ENCODE measurements around the gene PM20D2.

The PM20D2 gene

GRCh38 chr6:89204096-89204495 is 58.2 kb downstream of the PM20D2 start:
- DNase-seq (ENCODE audit: low spot score): no peak

DNA sequence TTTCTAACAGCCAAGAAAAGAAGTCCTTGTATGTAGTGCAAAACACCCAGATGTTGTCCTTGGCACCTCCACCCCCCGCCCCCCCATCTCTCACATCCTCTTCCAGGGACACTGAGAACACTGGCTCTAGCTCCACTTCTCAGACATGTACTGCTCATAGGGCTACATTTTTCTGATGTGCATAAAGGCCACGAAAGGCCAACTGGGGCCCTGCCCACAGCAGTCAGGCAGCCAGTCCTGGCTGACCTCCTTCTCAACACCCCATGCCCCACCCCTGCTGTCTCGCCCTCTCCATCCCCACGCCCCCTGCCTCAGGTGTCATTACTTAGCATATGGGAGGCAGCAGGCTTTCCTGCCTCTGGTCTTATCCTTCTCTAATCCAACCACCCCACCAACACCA is 60.0 kb downstream of the PM20D2 start:
- DNase-seq (ENCODE audit: low spot score): no peak

GRCh38 chr6:89208551-89208950 is 62.7 kb downstream of the PM20D2 start:
- DNase-seq (ENCODE audit: low spot score): no peak

DNA sequence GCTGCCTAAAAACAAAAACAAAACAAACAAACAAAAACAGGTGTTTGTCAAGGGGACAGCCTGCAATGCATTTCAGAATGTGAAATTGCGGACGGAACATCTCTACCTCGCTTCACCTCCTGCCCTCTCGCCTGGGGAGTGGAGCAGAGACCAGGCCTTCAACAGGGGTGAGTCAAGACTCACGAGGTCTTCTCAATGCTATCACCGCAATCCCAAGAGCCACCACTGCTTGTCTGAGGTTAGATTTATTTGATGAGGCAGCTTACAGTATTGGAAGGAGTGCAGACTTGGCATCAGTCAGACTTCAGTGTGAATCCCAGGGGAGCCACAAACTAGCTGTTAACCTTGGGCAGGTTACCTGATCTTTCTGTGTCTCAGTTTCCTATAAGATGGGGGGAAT is 63.6 kb downstream of the PM20D2 start:
- no peak for DNase-seq (ENCODE audit: low spot score)

DNA sequence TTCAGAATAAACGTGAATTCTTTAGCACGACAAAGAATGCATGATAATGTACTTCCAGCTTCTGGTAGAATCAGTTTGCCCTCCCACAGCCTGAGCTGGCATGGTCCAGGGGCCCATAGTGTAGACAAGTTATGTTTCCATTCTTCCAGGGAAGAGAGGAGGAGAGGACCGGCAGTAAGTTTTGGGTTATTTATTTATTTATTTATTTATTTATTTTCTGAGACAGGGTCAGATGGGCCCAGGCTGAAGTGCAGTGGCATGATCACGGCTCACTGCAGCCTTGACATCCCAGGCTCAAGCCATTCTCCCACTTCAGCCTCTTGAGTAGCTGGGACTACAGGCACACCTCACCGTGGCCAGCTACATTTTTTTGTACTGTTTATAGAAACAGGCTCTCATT is 66.6 kb downstream of the PM20D2 start:
- DNase-seq (ENCODE audit: low spot score): no peak

GRCh38 chr6:89214197-89214596 is 68.3 kb downstream of the PM20D2 start:
- DNase-seq (ENCODE audit: low spot score): no peak
